ENCODE data around the gene ALAD.

Gene ALAD

DNA sequence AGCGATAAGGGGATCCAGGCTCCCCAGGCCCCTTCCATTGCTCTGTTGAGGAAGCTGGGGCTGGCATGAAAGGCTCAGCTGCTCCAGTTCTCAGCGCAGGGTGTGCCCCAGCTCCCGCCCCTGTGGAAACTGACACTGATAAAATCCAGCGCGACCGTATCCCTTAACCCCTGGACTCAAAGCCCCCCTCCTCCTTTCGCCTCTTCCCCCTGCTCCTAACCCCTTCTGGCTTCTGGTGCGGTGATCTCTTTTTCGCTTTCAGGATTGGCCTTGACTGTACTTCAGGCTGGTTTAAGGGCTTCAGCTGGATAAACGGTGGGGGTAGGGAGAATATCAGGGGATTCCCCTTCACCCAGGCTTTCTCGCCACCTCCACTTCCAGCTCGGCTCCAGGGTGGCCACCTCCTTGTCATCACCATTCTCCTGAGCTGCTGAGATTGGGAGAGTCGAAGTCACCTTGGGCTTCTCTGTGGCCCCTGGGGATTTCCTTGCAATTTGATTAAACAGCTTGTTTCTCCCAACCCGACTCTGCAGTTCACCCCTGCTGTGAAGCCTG is 50.9 kb downstream of the ALAD start:
- TF ChIP-seq, protein P1, sequence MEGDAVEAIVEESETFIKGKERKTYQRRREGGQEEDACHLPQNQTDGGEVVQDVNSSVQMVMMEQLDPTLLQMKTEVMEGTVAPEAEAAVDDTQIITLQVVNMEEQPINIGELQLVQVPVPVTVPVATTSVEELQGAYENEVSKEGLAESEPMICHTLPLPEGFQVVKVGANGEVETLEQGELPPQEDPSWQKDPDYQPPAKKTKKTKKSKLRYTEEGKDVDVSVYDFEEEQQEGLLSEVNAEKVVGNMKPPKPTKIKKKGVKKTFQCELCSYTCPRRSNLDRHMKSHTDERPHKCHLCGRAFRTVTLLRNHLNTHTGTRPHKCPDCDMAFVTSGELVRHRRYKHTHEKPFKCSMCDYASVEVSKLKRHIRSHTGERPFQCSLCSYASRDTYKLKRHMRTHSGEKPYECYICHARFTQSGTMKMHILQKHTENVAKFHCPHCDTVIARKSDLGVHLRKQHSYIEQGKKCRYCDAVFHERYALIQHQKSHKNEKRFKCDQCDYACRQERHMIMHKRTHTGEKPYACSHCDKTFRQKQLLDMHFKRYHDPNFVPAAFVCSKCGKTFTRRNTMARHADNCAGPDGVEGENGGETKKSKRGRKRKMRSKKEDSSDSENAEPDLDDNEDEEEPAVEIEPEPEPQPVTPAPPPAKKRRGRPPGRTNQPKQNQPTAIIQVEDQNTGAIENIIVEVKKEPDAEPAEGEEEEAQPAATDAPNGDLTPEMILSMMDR (conservative IDR thresholded peaks at IDR 0.05; ENCODE audit: low read depth, low read length), result no peak
- H3K4me3 ChIP-seq (ENCODE audit: low read depth, low read length), result no peak overlapping the region
- DNase-seq (ENCODE audit: low read depth), result no peak

GRCh38 chr9:113349445-113350094 is 51.5 kb downstream of the ALAD start, which contains the start of gene BSPRY:
Gene BSPRY, plus strand, starts transcription at chr9:113349541. Its CDS starts 39 bp downstream, at chr9:113349580.
- TF ChIP-seq, protein P1 (conservative IDR thresholded peaks at IDR 0.05; ENCODE audit: low read depth, low read length), result no peak
- no peak for DNase-seq (ENCODE audit: low read depth)
- H3K4me3 ChIP-seq (ENCODE audit: low read depth, low read length), result peak within 1 kb of the TSS; percentile 29

DNA sequence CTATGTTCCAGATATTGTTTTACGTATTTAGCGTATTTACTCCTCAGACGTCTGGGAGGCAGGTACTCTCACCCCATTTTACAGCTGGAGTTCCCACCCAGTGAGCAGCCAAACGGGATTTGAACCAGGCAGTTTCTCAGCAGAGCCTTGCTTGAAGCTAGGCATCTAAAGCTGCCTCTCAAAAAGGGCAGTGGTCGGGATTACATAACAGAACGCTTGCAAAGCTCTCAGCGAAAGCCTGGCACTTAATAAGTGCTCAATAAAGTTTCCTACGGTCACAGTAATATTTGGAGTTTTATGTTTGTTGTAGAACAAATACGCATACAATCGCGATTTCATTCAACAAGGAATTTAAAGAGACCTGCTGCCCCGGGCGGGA is 52.0 kb downstream of the ALAD start:
- no peak for DNase-seq (ENCODE audit: low read depth)
- TF ChIP-seq, protein P1 (conservative IDR thresholded peaks at IDR 0.05; ENCODE audit: low read depth, low read length), result no peak
- no peak overlapping the region for H3K4me3 ChIP-seq (ENCODE audit: low read depth, low read length)

GRCh38 chr9:113348437-113348836 is 52.6 kb downstream of the ALAD start:
- no peak for DNase-seq (ENCODE audit: low read depth)

DNA sequence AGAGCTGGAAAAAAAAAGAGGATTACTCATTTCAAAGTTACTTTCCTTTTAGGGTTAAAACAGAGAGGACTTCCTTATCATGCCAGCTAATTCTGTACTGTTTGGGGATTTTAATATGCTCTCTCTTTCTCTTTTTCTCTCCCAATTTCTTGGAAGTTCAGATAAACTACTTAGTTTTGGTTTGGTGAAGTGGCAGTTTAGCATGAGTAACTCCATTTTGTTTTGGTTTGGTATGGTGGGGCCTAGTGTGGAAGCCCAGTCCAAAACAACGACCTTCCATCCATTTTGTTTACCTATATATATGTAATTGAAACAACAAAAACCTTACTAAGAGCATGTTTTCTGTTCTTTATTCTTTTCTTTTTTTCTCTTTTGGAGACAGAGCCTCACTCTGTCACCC is 55.4 kb downstream of the ALAD start:
- TF ChIP-seq, protein P1 (conservative IDR thresholded peaks at IDR 0.05; ENCODE audit: low read depth, low read length), result no peak
- H3K4me3 ChIP-seq (ENCODE audit: low read depth, low read length), result no peak overlapping the region
- no peak for DNase-seq (ENCODE audit: low read depth)

More at GRCh38 chr9:113348437-113348836, 52.6 kb downstream of the ALAD start:
- H3K4me3 ChIP-seq (ENCODE audit: low read depth, low read length), result no peak overlapping the region
- TF ChIP-seq, protein P1 (conservative IDR thresholded peaks at IDR 0.05; ENCODE audit: low read depth, low read length), result no peak

DNA sequence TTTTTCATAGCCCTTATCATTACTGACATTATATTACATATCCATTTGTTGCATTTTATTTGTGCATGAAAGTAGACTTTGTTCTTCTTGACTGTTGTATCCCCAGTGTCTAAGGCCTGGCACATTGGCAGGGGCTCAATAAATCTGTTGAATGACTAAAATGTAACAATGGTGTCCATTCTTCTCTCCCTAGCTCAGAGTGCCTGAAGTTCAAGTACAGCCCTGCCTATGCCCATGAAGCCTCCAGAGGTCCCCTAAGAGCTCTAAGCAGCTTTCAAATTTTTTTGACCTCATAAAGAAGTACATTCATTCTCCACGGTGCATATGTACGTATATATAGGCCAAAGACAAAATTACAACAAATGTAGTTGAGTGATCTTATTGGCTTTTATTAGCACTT is 55.9 kb downstream of the ALAD start:
- TF ChIP-seq, protein P1 (conservative IDR thresholded peaks at IDR 0.05; ENCODE audit: low read depth, low read length), result no peak
- no peak for DNase-seq (ENCODE audit: low read depth)
- no peak overlapping the region for H3K4me3 ChIP-seq (ENCODE audit: low read depth, low read length)

DNA sequence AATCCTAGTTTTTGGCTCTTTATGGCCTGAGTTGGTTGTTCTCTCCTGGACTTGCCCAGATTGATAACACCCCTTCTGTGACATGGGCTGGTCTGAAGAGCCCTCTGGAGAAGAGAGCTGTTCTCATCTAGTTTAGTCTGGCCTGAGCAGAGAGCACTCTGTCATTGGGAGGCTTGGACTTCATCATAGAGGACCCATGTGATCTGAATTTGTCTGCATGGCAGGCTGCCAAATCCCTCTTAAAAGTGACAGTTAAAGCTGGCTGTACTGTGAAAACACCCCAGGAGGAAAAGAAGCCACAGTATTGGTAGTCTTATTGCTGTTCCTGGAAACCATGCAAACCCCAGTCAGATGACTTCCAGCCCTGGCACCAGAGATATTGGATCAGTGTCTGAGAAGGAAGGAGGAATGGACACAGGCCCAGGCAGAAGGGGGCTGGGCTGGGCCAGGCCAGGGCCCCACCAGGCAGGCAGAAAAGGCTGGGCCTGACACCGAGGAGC is 57.3 kb downstream of the ALAD start:
- no peak overlapping the region for H3K4me3 ChIP-seq (ENCODE audit: low read depth, low read length)
- TF ChIP-seq, protein P1 (conservative IDR thresholded peaks at IDR 0.05; ENCODE audit: low read depth, low read length), result no peak
- peak; percentile 67 for DNase-seq (ENCODE audit: low read depth)
